Fibroblast of pulmonary artery (primary cell): ENCODE measurements around the gene SMCO1.
"Not testable (repeated sequence)": the region's sequence is repeated elsewhere in the genome, so short reads cannot be mapped to it uniquely, and the experiment has no call there.

Experiments used
- DNase-seq: peaks from one replicate; pipeline ENCODE4 v3.0.0-alpha.2; 2010; ENCODE audit warnings: low read depth
- H3K4me3 ChIP-seq: replicated peaks from 2 replicates; pipeline ENCODE4 v1.5.1; 2011; ENCODE audit warnings: low read depth, mild to moderate bottlenecking, control low read depth, low read length, moderate library complexity
- CTCF ChIP-seq: IDR thresholded peaks from 2 replicates; pipeline ENCODE4 v1.5.1; 2011; ENCODE audit warnings: mild to moderate bottlenecking, control low read depth, low read length, inconsistent platforms; ENCODE audit errors: missing control alignments

The SMCO1 gene

GRCh38 chr3:196537319-196537984 lies 22.3 kb upstream of the SMCO1 start:
- peak; percentile 58 for TF ChIP-seq CTCF
- no peak overlapping the region for H3K4me3 ChIP-seq
- no peak for DNase-seq

GRCh38 chr3:196533260-196533681 lies 18.1 kb upstream of the SMCO1 start:
- no peak overlapping the region for H3K4me3 ChIP-seq
- TF ChIP-seq CTCF, result no peak
- DNase-seq, result peak; percentile 42

- no peak overlapping the region for H3K4me3 ChIP-seq
- no peak for TF ChIP-seq CTCF
- no peak for DNase-seq
Observed at GRCh38 chr3:196531418-196531817, 16.3 kb upstream of the SMCO1 start.

DNA sequence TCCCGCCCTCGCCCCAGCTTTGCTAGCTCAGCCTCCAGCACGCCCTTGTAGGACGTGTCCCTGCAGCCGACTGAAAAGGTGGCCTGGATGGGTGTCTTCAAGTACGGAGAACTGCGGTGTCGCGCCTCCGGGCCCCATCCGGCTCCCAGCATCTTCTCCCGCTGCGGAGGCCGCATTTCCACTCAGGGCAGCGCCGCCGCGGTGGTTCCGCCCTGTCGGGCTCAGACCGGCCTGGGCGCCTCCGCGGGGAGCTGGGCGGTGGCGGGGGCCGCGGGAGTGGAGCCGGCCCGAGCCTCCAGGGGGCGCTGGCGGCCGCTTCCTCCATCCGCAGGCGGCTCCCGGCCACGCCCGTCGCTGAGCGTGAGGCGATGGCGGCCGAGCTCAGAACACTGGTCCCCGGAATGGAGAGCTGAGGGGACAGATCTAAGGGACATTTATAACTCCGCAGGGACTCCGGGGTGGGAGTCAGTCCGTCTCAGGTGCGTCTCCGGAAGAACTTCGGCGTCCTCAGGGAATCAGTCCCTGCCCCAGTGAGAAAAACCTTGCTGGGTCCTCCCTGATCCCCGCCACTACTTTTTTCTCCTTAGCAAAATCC lies 13.6 kb upstream of the SMCO1 start:
- peak; percentile 29 for TF ChIP-seq CTCF
- peak overlapping the region; percentile 51 for H3K4me3 ChIP-seq
- peak; percentile 64 for DNase-seq

DNA sequence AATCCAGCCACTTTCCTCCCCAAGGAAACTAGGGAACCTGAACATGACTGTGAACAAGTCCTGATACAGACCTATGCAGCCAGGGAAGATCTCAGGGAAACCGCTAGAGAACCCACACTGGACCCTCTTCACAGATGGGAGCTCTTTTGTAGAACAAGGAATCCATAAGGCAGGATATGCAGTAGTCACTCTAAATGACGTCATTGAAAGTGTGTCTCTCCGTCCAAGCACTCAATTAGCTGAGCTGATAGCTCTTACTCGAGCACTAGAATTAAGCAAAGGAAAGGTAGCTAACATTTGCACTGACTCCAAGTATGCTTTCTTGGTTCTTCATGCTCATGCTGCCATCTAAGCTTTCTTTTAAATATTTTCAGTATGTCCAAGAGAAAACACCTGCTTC lies 10.0 kb upstream of the SMCO1 start:
- no peak for DNase-seq
- H3K4me3 ChIP-seq, result no peak overlapping the region
- TF ChIP-seq CTCF, result no peak

- H3K4me3 ChIP-seq, result no peak overlapping the region
- peak; percentile 40 for DNase-seq
- TF ChIP-seq CTCF, result peak; percentile 33
Observed at GRCh38 chr3:196524527-196524926, 9.4 kb upstream of the SMCO1 start.

- DNase-seq, result no peak
- TF ChIP-seq CTCF, result no peak
- H3K4me3 ChIP-seq, result no peak overlapping the region
Observed at GRCh38 chr3:196523841-196524240, 8.7 kb upstream of the SMCO1 start.

GRCh38 chr3:196521291-196521690 lies 6.1 kb upstream of the SMCO1 start:
- H3K4me3 ChIP-seq, DNase-seq: not testable (repeated sequence)
